ENCODE results near the gene RMP24.
"Not testable (repeated sequence)": the region's sequence is repeated elsewhere in the genome, so short reads cannot be mapped to it uniquely, and the experiment has no call there.

Gene RMP24

DNA sequence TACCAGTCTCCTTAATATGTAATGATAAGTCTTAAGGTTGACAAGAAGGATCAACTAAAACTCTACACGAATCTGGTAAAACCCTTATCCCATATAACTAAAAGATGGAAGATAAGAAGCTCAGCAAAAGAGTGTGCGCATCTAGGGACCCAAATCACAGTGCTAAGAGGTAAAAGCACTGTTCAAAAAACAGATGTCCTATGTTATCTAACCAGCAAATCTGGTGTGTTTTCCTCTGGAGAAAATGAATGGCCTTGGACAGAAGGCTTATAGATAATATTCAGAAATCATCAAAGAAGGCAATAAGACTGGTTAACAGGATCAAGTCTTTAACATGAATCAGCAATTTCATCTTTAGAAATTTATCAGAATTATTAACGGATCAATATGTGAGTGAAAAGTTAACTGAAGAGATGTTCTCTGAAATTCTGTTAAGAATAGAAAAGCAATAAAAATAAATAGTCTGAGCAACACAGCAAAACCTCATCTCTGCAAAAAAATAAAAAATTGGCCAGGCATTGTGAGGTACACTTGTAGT is 47.8 kb downstream of the RMP24 start:
- H3K4me3 ChIP-seq, result no peak overlapping the region
- H3K27ac ChIP-seq, result no peak overlapping the region
- DNase-seq (ENCODE audit: low spot score), result no peak
- TF ChIP-seq, protein P1, sequence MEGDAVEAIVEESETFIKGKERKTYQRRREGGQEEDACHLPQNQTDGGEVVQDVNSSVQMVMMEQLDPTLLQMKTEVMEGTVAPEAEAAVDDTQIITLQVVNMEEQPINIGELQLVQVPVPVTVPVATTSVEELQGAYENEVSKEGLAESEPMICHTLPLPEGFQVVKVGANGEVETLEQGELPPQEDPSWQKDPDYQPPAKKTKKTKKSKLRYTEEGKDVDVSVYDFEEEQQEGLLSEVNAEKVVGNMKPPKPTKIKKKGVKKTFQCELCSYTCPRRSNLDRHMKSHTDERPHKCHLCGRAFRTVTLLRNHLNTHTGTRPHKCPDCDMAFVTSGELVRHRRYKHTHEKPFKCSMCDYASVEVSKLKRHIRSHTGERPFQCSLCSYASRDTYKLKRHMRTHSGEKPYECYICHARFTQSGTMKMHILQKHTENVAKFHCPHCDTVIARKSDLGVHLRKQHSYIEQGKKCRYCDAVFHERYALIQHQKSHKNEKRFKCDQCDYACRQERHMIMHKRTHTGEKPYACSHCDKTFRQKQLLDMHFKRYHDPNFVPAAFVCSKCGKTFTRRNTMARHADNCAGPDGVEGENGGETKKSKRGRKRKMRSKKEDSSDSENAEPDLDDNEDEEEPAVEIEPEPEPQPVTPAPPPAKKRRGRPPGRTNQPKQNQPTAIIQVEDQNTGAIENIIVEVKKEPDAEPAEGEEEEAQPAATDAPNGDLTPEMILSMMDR (IDR thresholded peaks at IDR 0.05), result no peak

DNA sequence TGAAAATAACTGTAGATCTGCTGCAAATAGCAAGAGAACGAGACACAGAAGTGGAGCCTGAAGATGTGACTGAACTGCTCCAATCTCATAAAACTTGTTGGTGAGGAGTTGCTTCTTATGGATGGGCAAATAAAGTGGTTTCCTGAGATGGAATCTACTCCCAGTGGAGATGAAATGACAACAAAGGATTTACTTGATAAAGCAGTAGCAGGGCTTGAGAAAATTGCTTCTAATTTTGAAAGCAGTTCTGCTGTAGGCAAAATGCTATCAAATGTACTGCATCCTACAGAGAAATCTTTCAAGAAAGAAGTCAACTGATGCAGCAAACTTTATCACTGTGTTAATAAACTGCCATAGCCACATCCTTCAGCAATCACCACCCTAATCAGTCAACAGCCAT is 50.9 kb downstream of the RMP24 start:
- no peak overlapping the region for H3K27ac ChIP-seq
- H3K4me3 ChIP-seq, result no peak overlapping the region
- DNase-seq (ENCODE audit: low spot score), result no peak
- TF ChIP-seq, protein P1 (IDR thresholded peaks at IDR 0.05), result no peak

DNA sequence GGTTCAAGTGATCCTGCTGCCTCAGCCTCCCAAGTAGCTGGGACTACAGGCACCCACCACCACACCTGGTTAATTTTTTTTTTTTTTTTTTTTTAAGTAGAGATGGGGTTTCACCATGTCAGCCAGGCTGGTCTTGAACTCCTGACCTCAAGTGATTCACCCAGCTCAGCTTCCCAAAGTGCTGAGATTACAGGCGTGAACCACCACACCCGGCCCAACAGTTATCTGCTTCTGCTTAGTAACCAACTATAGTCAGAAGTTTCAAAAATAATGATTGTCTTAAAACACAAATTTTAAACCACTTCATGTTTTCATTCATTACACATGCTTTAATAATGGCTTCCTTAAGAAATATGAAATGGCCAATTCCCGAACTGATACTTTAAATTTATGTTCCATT is 51.8 kb downstream of the RMP24 start:
- DNase-seq (ENCODE audit: low spot score); H3K4me3 ChIP-seq; H3K27ac ChIP-seq: not testable (repeated sequence)

DNA sequence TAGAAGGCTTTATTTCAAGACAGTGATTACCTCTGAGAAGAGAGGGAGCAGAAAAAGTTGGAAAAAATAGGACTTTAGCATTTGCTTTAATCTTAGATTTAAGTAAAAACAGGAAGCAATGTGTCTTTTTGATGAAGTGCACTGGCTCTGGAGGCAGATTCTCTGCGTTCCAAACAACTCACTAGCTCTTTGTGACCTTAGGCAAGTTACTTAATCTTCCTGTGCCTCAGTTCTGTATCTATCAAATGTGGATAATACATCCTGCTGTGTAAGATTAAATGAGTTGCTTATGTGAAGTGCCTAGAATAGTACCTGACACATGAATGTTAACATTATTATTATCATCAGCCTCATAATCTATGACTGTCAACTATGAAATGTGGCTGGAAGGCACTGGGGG is 52.5 kb downstream of the RMP24 start:
- no peak overlapping the region for H3K4me3 ChIP-seq
- DNase-seq (ENCODE audit: low spot score), result no peak
- H3K27ac ChIP-seq, result no peak overlapping the region
- TF ChIP-seq, protein P1 (IDR thresholded peaks at IDR 0.05), result no peak

DNA sequence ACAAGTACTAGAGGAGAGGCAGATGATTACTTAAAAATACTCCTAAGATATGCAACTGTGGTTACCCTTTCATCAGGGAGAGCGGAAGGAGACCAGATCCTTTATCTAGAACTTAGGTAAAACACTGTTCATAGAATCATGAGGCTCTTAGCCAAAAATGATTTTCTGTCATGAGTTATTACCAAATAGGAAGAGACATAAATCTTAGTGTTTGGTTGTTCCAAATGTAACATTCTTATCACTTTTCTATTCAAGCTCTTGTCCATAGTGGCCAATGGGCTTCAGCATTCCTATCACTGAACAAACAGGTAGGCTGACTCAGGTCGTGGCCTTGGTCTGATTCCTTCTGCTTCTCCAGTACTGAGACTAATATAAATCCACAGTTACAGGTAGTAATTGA is 56.4 kb downstream of the RMP24 start:
- TF ChIP-seq, protein P1 (IDR thresholded peaks at IDR 0.05), result no peak

More for the DNA sequence above, 56.4 kb downstream of the RMP24 start:
- H3K27ac ChIP-seq, result no peak overlapping the region
- H3K4me3 ChIP-seq, result no peak overlapping the region
- DNase-seq (ENCODE audit: low spot score), result no peak

Measured in coronary artery (tissue), 2 donors.